HEK293 (cell line): ENCODE results near the gene ADD2.

Experiments used
- CTCF ChIA-PET: fragments of 350-600 bp; formaldehyde crosslinking; extraction: SDS; loops from one replicate; lab custom pipeline; 2021; ENCODE audit warnings: antibody characterized with exemption; lab: Yijun Ruan, JAX
- POLR2A ChIA-PET: fragments of 300-600 bp; formaldehyde crosslinking; extraction: SDS; loops from one replicate; lab custom pipeline; 2020; ENCODE audit warnings: antibody characterized with exemption, inconsistent platforms; lab: Yijun Ruan, JAX
- H3K27ac ChIP-seq: fragments of 200-500 bp; sonication (Bioruptor generic); 2 replicates; pipeline ENCODE4 v1.5.1; 2014; ENCODE audit warnings: low read depth, low read length, control low read depth, inconsistent platforms; ENCODE audit errors: extremely low read depth
- H3K36me3 ChIP-seq, 2 experiments: fragments of 200-500 bp in 1 of 2; sonication (Bioruptor generic) in 1 of 2; 1 replicate in 1 of 2; 2 replicates in 1 of 2; pipeline ENCODE4 v1.5.1; 2014 to 2017; ENCODE audit warnings: inconsistent platforms in 2 of 2, low read length in 2 of 2; ENCODE audit not compliant: control insufficient read depth in 2 of 2, insufficient read depth in 1 of 2
- H3K4me1 ChIP-seq: fragments of 200-500 bp; sonication (Bioruptor generic); 2 replicates; pipeline ENCODE4 v1.5.1; 2014; ENCODE audit warnings: mild to moderate bottlenecking, low read length, inconsistent platforms; ENCODE audit not compliant: control insufficient read depth, insufficient read depth
- H3K4me3 ChIP-seq: 2 replicates; pipeline ENCODE4 v1.5.1; 2011; ENCODE audit warnings: low read depth, mild to moderate bottlenecking, control low read depth, low read length, moderate library complexity
- H3K9me3 ChIP-seq: fragments of 200-500 bp; sonication (Bioruptor generic); 2 replicates; pipeline ENCODE4 v1.5.1; 2014; ENCODE audit warnings: low read depth, low read length, inconsistent platforms; ENCODE audit not compliant: control insufficient read depth, insufficient read depth
- GLI2 ChIP-seq: fragments of 450-650 bp; formaldehyde crosslinking; IDR thresholded peaks from 2 replicates; pipeline ENCODE4; 2017; ENCODE audit warnings: missing biosample characterization, missing genetic modification characterization, low read depth, borderline replicate concordance
- KLF10 ChIP-seq: fragments of 450-650 bp; IDR thresholded peaks from 2 replicates; pipeline ENCODE4 v1.5.1; 2018; ENCODE audit warnings: missing biosample characterization, mild to moderate bottlenecking, missing genetic modification characterization
- SALL2 ChIP-seq: fragments of 450-650 bp; formaldehyde crosslinking; IDR thresholded peaks from 2 replicates; pipeline ENCODE4 v1.5.0; 2017; ENCODE audit warnings: missing biosample characterization, mild to moderate bottlenecking, missing genetic modification characterization, borderline replicate concordance
- SETDB1 ChIP-seq: IDR thresholded peaks from one replicate; pipeline ENCODE4 v1.6.1; 2017; ENCODE audit warnings: mild to moderate bottlenecking, low read length, moderate library complexity, mixed read lengths; ENCODE audit not compliant: insufficient read length
- ZBTB17 ChIP-seq: fragments of 450-650 bp; formaldehyde crosslinking; IDR thresholded peaks from 2 replicates; pipeline ENCODE4 v1.5.1; 2016; ENCODE audit warnings: missing biosample characterization, missing genetic modification characterization
- ZBTB7A ChIP-seq: fragments of 450-650 bp; formaldehyde crosslinking; IDR thresholded peaks from 2 replicates; pipeline ENCODE4 v1.5.1; 2016; ENCODE audit warnings: low read depth, missing biosample characterization, missing genetic modification characterization
- ZNF248 ChIP-seq: fragments of 450-650 bp; formaldehyde crosslinking; IDR thresholded peaks from 2 replicates; pipeline ENCODE4 v1.5.1; 2017; ENCODE audit warnings: missing biosample characterization, missing genetic modification characterization
- ZNF274 ChIP-seq, 2 experiments: fragments of 200-500 bp in 1 of 2; fragments of 450-650 bp in 1 of 2; sonication (Bioruptor generic) in 1 of 2; formaldehyde crosslinking in 1 of 2; IDR thresholded peaks; 2 replicates each; pipeline versions ENCODE4 v1.5.1 to v1.6.1; 2014 to 2016; ENCODE audit warnings: borderline replicate concordance in 1 of 2, inconsistent platforms in 1 of 2, low read length in 1 of 2, missing biosample characterization in 1 of 2, missing genetic modification characterization in 1 of 2
- ZNF654 ChIP-seq: fragments of 450-650 bp; formaldehyde crosslinking; IDR thresholded peaks from 2 replicates; pipeline ENCODE4 v1.5.1; 2016; ENCODE audit warnings: low read depth, missing biosample characterization, missing genetic modification characterization
- TF ChIP-seq, protein P1 (sequence below): fragments of 450-650 bp; formaldehyde crosslinking; IDR thresholded peaks from 2 replicates; pipeline ENCODE4 v1.5.1; 2016; ENCODE audit warnings: missing biosample characterization, missing genetic modification characterization
- TF ChIP-seq, protein P2 (sequence below): fragments of 450-650 bp; formaldehyde crosslinking; IDR thresholded peaks from 2 replicates; pipeline ENCODE4 v1.5.1; 2016; ENCODE audit warnings: missing biosample characterization, missing genetic modification characterization
- TF ChIP-seq, protein P3 (sequence below): fragments of 450-650 bp; formaldehyde crosslinking; IDR thresholded peaks from 2 replicates; pipeline ENCODE4 v1.5.1; 2016; ENCODE audit warnings: missing biosample characterization, missing genetic modification characterization
- TF ChIP-seq, protein P4 (sequence below): fragments of 450-650 bp; formaldehyde crosslinking; optimal IDR thresholded peaks from 2 replicates; pipeline ENCODE3; 2016; ENCODE audit warnings: missing biosample characterization, mild to moderate bottlenecking, missing genetic modification characterization

ADD2 gene

DNA sequence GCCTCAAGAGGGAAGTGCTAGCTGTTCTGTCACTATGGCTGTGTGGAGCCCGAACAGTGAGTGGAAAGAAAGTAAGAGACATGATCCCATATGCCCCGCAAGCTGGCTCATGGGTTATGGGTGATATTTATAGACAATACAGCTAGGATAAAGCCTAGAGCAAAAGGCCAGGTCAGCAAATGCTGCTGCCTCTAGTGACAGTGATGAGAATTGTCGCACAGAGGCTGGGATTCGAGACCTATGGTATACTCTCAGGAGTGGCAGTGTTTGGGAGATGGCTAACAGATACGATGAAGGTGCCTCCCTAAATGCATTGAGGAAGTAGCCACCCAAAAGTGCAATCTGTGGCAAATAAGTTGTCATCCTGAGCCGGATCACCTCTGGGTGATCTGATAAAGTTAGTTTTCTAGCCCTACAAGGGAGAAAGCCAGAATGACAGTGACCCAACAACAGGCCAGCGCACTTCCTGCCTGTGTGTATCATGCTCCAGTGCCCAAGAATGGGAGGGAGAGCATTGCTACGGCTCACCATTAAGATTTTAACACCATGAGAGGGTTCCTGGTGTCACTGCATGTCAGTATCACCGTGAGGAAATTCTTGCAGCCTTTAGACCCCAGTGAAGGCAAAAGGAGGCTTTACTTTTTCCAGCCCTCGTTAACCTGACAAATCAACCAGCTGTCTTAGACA, 122.1 kb downstream of the ADD2 start:
- POLR2A ChIA-PET: no interaction called here
- Histone ChIP-seq H3K4me3 (no peak overlapping the region), H3K9me3 (no peaks in the 10 kb centered on the region), H3K27ac (no peak overlapping the region)
- CTCF ChIA-PET: interaction anchor here (0.6 to 7.9 kb wide), 16 partner anchors 9 to 669 kb away, joined by 3 to 163 read pairs (median 6); partner anchors contain the start of gene FAM136A
- TF ChIP-seq, protein P1, sequence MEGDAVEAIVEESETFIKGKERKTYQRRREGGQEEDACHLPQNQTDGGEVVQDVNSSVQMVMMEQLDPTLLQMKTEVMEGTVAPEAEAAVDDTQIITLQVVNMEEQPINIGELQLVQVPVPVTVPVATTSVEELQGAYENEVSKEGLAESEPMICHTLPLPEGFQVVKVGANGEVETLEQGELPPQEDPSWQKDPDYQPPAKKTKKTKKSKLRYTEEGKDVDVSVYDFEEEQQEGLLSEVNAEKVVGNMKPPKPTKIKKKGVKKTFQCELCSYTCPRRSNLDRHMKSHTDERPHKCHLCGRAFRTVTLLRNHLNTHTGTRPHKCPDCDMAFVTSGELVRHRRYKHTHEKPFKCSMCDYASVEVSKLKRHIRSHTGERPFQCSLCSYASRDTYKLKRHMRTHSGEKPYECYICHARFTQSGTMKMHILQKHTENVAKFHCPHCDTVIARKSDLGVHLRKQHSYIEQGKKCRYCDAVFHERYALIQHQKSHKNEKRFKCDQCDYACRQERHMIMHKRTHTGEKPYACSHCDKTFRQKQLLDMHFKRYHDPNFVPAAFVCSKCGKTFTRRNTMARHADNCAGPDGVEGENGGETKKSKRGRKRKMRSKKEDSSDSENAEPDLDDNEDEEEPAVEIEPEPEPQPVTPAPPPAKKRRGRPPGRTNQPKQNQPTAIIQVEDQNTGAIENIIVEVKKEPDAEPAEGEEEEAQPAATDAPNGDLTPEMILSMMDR (tag by site-specific recombination): 0 out of 2 replicates have a peak, but pooled peaks have one; percentile 12
- TF ChIP-seq GLI2: no peak
- TF ChIP-seq, all 188 proteins: peak for 1
- Histone ChIP-seq H3K36me3 (no peaks in the 10 kb centered on the region), H3K4me1 (no peaks in the 10 kb centered on the region)

DNA sequence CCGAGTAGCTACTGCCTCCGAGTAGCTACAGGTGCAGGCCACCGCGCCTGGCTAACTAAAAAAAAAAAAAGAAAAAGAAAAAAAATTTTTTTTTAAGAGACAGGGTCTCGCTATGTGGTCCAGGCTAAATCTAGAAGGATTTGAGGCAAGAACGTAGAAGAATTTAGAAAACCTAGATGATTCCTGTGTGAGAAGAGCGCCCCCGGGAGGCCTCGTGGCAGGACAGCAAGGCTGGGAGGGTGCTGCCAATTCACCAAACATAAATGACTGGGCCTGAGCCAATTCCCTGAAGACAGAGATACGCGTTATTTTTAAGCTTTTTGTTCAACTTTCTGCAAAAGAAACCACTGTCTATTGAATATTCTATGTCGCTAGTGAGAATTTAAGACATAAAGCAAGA, 124.3 kb downstream of the ADD2 start:
- no peaks in the 10 kb centered on the region for H3K36me3 ChIP-seq
- POLR2A ChIA-PET: no interaction called here

DNA sequence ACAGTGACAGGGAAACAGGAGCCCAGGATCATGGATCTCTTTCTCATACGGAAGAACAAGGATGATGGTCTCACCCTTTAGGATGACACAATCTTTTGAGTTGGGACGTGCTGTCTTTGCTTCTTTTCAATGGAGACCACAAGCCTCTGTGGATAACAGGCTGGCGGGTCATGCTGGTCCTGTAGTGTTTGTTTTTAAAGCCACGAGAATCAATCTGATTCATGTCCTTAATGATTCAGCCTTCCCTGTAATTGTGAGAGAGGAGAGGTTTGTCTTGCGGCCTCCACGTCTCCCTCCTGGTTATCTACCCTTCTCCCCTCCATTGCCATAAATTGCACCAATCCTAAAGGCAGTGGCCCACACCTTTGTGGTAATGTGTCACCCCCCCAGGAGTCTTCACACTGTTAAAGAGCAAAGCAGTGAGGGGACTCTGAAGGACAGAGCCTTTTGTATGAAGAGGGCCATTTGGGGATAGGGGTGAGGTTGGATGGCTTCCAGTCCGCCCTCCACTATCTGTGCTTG, 126.7 kb downstream of the ADD2 start:
- H3K4me3 ChIP-seq: no peak overlapping the region
- no peak overlapping the region for H3K27ac ChIP-seq
- POLR2A ChIA-PET: no interaction called here
- H3K4me1 ChIP-seq: no peaks in the 10 kb centered on the region
- no peaks in the 10 kb centered on the region for H3K36me3 ChIP-seq
- H3K9me3 ChIP-seq: no peaks in the 10 kb centered on the region
- CTCF ChIA-PET: no interaction called here
- TF ChIP-seq, protein P2, sequence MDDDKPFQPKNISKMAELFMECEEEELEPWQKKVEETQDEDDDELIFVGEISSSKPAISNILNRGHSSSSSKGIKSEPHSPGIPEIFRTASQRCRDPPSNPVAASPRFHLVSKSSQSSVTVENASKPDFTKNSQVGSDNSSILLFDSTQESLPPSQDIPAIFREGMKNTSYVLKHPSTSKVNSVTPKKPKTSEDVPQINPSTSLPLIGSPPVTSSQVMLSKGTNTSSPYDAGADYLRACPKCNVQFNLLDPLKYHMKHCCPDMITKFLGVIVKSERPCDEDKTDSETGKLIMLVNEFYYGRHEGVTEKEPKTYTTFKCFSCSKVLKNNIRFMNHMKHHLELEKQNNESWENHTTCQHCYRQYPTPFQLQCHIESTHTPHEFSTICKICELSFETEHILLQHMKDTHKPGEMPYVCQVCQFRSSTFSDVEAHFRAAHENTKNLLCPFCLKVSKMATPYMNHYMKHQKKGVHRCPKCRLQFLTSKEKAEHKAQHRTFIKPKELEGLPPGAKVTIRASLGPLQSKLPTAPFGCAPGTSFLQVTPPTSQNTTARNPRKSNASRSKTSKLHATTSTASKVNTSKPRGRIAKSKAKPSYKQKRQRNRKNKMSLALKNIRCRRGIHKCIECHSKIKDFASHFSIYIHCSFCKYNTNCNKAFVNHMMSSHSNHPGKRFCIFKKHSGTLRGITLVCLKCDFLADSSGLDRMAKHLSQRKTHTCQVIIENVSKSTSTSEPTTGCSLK (tag by site-specific recombination): no peak
- TF ChIP-seq, protein P3, sequence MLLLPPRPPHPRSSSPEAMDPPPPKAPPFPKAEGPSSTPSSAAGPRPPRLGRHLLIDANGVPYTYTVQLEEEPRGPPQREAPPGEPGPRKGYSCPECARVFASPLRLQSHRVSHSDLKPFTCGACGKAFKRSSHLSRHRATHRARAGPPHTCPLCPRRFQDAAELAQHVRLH: no peak
- TF ChIP-seq, protein P4, sequence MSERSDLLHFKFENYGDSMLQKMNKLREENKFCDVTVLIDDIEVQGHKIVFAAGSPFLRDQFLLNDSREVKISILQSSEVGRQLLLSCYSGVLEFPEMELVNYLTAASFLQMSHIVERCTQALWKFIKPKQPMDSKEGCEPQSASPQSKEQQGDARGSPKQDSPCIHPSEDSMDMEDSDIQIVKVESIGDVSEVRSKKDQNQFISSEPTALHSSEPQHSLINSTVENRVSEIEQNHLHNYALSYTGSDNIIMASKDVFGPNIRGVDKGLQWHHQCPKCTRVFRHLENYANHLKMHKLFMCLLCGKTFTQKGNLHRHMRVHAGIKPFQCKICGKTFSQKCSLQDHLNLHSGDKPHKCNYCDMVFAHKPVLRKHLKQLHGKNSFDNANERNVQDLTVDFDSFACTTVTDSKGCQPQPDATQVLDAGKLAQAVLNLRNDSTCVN (tag by site-specific recombination): no peak
- TF ChIP-seq ZNF248 (tag by site-specific recombination) (no peak), KLF10 (no peak), SALL2 (tag by site-specific recombination) (no peak), ZBTB7A (tag by site-specific recombination) (no peak), SETDB1 (no peak), ZBTB17 (tag by site-specific recombination) (no peak)

More for the DNA sequence above, 124.3 kb downstream of the ADD2 start:
- H3K4me1 ChIP-seq: no peaks in the 10 kb centered on the region
- no peak for TF ChIP-seq ZNF274 (IDR thresholded peaks at IDR 0.05; ENCODE audit: low read length)
- no peak for TF ChIP-seq ZNF274 (tag by site-specific recombination; IDR thresholded peaks at IDR 0.05; ENCODE audit: borderline replicate concordance)
- TF ChIP-seq ZNF654 (tag by site-specific recombination): peak; percentile 43; the same call in 1 of the 2 replicates
- no peak overlapping the region for H3K4me3 ChIP-seq
- H3K27ac ChIP-seq: no peak overlapping the region
- CTCF ChIA-PET: interaction anchor here (0.6 to 7.9 kb wide), 22 partner anchors 14 to 729 kb away, joined by 3 to 163 read pairs (median 4); partner anchors contain the start of genes FAM136A and MXD1
- H3K9me3 ChIP-seq: no peaks in the 10 kb centered on the region
